ENCODE results near the gene OLFML3. TPM values are rescaled to one million over a fixed set of nuclear protein-coding genes. Genes with fewer than 3 reads are reported as not detected.
"Not testable (repeated sequence)": the region's sequence is repeated elsewhere in the genome, so short reads cannot be mapped to it uniquely, and the experiment has no call there.

OLFML3 gene
- total RNA-seq, 1 donor from 2014 or later = 10.9 TPM

DNA sequence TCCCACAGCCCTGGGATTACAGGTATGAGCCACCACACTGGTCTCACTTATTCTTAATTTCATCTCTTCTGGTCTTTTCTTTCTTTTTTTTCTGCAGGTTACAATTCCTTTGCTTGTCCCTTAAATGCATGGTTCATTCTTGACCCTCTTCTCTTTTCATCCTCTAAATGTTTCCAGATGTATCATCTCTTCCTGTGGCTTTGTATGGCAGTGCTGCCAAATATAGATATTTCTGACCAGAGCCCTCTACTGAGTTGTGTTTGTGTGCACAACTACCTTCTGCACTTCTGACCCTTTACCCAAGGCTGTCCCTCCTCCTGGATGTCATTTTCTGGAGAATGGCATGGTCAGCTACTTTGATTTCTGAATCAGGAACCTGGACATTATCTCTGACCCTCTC is 32.5 kb downstream of the OLFML3 start:
- DNase-seq = no peak
- intact Hi-C loops (cut with DNase I) = no loop called here
- no peak for ATAC-seq (ENCODE audit: poor library complexity)

DNA sequence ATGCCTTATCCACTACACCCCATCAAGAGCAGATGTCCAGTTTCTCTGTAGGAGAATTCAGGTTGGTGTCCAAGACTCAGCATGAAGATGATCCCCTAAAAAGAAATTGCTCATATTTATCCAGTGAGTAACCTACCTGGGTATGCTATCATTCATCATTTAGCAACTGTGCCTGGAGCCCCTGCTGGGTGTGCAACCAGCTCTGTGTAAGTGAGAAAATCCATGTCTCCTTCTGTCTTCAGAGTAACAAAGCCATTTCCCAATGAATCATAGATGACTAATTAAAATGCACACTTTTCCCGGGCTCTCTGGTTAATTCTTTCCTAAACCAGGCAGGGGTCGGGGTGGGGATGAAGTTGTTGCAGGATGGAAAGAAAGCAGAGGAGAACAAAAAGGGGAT is 35.8 kb downstream of the OLFML3 start:
- intact Hi-C loops (cut with DNase I) = no loop called here

DNA sequence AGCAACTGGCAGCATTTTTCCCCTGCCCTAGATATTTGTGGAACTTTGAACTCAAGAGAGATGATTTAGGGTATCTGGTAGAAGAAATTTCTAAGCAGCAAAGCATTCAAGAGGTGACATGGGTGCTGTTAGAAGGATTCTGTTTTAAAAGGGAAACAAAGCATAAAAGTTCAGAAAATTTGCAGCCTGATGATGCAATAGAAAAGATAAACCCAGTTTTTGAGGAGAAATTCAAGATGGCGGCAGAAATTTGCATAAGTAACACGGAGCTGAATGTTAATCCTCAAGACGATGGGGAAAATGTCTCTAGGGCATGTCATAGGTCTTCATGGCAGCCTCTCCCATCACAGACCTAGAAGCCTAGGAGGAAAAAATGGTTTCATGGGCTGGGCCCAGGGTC is 40.5 kb downstream of the OLFML3 start:
- intact Hi-C loops (cut with DNase I); ATAC-seq (ENCODE audit: poor library complexity); DNase-seq: not testable (repeated sequence)

More for the DNA sequence above, 35.8 kb downstream of the OLFML3 start:
- ATAC-seq (ENCODE audit: poor library complexity) = no peak
- DNase-seq = no peak

DNA sequence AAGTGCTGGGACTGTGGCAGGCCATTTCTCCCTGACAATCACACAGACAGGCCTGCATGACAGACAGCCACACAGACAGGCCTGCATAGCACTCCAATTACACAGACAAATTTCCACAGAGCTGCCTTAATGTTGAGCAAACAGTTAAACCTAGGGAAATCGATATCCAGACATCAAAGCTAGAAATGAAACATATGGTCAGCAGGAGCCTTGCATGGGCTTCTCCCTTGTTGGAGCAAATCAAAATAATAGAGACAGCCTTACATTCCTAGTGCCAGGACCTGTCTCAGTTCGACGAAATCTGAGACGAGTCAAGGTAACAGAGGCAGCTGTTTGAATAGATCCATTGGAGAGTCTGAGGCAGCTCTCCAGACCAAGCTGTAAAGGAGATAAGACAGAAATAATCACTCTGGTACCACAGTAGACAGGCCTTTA is 42.4 kb downstream of the OLFML3 start:
- DNase-seq = no peak
- intact Hi-C loops (cut with DNase I) = no loop called here
- ATAC-seq (ENCODE audit: poor library complexity) = no peak

DNA sequence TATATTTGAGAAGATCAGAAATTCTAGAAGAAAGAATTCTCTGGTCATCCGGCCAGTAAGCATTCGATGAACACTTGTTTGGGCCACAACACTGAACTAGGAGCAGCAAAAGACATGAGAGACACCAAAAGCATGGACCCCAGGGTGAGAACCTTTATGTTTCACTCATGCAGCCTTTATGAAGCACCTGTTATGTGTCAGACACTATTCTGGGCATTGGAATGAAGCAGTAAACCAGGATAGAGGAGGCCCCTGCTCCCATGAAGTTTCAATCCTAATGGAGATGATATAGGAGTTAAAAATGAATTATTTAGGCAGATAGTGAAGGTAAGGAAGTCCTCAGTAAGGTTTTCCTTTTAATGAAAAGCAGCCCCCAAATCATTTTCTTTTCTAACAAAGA is 43.6 kb downstream of the OLFML3 start:
- intact Hi-C loops (cut with DNase I) = no loop called here
- DNase-seq = no peak
- ATAC-seq (ENCODE audit: poor library complexity) = no peak

DNA sequence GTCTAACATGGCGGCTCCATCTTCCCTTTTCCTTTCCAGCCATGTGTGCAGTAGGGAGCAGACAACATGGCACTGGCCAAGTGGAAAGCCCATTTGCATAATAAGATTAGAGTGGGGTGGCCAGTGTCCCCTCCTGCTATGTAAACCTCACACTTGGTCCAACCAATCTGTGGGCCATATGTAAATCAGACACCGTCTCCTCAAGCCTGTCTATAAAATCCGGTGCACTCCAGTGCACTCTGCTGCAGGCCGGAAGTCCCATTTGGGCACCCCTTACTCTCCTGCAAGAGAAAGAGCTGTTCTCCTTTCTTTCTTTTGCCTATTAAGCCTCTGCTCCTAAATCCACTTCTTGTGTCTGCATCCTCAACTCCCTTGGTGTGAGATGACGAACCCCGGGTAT is 44.1 kb downstream of the OLFML3 start:
- ATAC-seq (ENCODE audit: poor library complexity) (no peak), DNase-seq (no peak)
- intact Hi-C loops (cut with DNase I) = no loop called here

DNA sequence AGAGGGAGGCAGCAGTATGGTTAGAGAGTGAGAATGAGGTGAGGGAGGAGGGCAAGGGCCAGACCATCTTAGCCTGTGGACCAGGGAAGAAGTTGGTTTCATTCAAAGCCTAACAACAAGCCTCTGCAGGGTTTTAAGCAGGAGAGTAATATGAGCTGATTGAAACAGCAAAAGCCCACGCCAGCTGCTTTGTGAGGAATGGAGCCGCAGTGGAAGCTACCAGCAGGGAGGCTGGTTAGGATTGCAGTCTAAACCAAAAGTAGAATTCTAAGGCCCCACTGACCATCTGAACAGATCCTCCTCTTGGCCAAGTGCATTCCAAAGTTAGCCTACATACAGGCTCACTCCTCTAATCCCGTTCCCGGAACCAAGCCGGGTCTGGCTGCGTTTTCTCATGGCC is 44.8 kb downstream of the OLFML3 start:
- DNase-seq = no peak
- intact Hi-C loops (cut with DNase I) = no loop called here
- ATAC-seq (ENCODE audit: poor library complexity) = no peak

DNA sequence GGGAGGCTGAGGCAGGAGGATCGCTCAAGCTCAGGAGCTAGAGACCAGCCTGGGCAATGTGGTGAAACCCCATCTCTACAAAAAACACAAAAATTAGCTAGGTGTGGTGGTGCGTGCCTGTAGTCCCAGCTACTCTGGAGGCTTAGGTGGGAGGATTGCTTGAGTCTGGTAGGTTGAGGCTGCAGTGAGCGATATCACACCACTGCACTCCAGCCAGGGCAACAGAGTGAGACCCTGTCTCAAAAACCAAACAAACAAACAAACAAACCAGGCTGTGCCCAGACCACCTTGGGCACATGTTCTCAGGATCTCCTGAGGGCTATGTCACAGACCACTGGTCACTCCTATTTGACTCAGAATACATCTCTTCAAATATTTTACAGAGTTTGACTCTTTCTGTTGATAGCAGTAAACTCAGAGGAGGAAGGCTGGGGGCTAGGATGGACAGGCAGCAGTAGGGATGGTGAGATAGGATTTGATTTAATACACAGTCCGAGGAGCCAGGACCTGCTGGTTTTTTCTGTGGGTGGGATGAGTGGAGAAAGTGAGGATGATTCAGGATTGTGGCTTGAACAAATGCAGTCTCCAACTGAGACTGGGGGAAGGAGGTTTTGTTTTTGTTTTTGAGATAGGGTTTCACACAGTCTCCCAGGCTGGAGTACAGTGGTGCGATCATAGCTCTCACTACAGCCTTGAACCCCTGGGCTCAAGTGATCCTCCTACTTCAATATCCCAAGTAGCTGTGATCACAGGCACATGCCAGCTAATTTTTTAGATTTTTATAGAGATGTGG is 46.5 kb downstream of the OLFML3 start:
- no peak for ATAC-seq (ENCODE audit: poor library complexity)
- no peak for DNase-seq
- intact Hi-C loops (cut with DNase I) = no loop called here

DNA sequence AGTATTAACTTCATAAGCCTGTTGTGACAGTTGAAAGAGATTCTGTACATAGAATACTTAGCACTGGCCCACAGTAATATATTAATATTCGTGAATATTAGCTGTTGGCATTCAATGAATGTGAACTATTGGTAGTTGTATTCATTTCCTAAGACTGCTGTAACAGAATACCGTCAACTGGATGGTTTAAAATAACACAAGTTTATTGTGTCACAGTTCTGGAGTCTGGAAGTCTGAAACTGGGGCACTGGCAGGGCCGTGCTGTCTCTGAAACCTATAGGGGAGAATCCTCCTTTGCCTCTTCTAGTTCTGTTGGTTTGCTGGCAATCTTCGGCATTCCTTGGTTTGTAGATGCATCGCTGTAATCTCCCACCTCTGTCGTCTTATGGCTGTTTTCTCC is 47.5 kb downstream of the OLFML3 start:
- no peak for ATAC-seq (ENCODE audit: poor library complexity)
- DNase-seq = no peak
- intact Hi-C loops (cut with DNase I) = no loop called here

Other genes with a start within 250 kb of the OLFML3 start
- 6.5 TPM for gene PHTF1, start 220.0 kb upstream of the OLFML3 start, total RNA-seq
- 9.6 TPM for gene RSBN1, start 167.0 kb upstream of the OLFML3 start, total RNA-seq
- 0.35 TPM for gene PTPN22, start 107.8 kb upstream of the OLFML3 start, total RNA-seq
- not detected for gene BCL2L15, start 91.9 kb upstream of the OLFML3 start, total RNA-seq
- gene AP4B1, start 74.7 kb upstream of the OLFML3 start, total RNA-seq = 11.4 TPM
- 2.2 TPM for gene DCLRE1B, start 74.1 kb upstream of the OLFML3 start, total RNA-seq
- gene HIPK1, start 50.1 kb upstream of the OLFML3 start, total RNA-seq = 52.4 TPM
- not detected for gene SYT6, start 174.4 kb downstream of the OLFML3 start, total RNA-seq